ENCODE results near the gene MRPL49.

GRCh38 chr11:65084598-65085375 lies 37.3 kb upstream of the MRPL49 start:
- TF ChIP-seq POLR2A (IDR thresholded peaks at IDR 0.05) (no peak), CTCF (IDR thresholded peaks at IDR 0.05) (no peak)
